Measurements from ENCODE around the gene ENTPD1.
A peak's percentile ranks its signal among the peaks of the same experiment; 100 is the strongest.
"Not testable (repeated sequence)": the region's sequence is repeated elsewhere in the genome, so short reads cannot be mapped to it uniquely, and the experiment has no call there.

Gene ENTPD1

DNA sequence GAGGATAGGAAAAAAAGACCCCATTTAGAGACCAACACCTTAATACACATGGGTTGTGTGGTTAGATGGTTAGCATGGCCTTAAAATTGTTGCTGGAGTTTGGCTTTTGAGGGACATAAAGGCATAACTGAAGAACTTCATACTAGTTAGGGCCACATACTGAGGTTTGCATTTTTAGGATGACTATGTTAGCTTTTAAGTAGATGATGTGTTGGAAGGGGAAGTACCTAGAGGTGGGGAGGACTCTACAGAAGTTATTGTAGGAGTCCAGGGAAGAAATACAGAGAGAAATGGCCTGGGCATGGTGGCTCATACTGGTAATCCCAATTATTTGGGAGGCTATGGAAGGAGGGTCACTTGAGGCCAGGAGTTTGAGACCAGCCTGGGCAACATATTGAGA lies 40.5 kb downstream of the ENTPD1 start:
- no peak for DNase-seq (ENCODE audit: low spot score)

DNA sequence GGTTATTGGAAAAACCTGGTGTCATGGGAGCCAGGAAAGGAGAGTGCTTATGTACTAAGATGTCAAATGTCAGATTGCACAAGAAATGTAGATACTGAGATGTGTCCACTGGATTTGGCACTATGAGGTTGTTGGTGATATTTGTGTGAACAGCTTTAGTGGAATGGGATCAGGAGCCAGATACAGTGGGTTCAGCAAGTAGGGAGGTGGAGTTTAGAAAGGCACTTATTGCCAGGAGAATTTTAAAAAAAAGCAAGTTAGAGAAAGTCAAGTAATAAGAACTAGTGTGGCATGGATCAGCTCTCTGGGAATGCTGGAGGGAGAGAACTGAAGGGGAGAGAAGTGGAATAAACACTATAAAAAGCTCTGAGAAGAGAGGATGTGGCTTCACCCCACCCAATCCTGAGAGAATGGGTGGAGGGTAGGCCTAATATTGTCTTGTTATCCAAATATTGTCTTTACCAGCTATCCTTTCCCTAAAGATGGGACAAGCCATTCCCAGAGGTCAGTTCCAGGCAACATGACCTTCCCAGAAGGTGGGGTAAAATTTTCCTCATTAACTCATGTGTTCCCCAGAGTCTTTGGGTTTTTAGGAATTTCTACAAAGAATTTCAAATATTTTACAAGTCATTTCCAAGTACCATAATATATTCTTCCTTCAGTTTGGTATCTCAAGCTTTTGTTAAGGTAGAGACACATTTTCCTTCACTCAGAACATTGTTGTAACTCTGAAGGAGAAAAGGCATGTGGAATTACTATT lies 42.3 kb downstream of the ENTPD1 start:
- no peak for DNase-seq (ENCODE audit: low spot score)

GRCh38 chr10:95800286-95800685 lies 44.3 kb downstream of the ENTPD1 start:
- not testable (repeated sequence) for DNase-seq (ENCODE audit: low spot score)

DNA sequence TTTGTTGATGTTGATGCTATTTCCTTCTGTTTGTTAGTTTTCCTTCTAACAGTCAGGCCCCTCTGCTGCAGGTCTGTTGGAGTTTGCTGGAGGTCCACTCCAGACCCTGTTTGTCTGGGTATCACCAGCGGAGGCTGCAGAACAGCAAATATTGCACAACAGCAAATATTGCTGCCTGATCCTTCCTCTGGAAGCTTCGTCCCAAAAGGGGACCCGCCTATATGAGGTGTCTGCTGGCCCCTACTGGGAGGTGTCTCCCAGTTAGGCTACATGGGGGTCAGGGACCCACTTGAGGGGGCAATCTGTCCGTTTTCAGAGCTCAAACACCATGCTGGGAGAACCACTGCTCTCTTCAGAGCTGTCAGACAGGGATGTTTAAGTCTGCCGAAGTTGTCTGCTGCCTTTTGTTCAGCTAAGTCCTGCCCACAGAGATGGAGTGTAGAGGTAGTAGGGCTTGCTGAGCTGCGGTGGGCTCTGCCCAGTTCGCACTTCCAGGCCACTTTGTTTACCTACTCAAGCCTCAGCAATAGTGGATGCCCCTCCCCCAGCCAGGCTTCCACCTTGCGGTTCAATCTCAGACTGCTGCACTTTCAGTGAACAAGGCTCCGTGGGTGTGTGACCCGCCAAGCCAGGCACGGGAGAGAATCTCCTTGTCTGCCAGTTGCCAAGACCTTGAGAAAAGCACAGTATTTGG lies 50.9 kb downstream of the ENTPD1 start:
- not testable (repeated sequence) for DNase-seq (ENCODE audit: low spot score)

DNA sequence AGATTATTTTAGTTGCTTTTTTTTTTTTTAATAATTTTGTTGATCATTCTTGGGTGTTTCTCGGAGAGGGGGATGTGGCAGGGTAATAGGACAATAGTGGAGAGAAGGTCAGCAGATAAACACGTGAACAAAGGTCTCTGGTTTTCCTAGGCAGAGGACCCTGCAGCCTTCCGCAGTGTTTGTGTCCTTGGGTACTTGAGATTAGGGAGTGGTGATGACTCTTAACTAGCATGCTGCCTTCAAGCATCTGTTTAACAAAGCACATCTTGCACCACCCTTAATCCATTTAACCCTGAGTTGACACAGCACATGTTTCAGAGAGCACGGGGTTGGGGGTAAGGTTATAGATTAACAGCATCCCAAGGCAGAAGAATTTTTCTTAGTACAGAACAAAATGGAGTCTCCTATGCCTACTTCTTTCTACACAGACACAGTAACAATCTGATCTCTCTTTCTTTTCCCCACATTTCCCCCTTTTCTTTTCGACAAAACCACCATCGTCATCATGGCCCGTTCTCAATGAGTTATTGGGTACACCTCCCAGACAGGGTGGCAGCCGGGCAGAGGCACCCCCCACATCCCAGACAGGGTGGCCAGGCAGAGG lies 52.8 kb downstream of the ENTPD1 start:
- not testable (repeated sequence) for DNase-seq (ENCODE audit: low spot score)

GRCh38 chr10:95809370-95810197 lies 53.6 kb downstream of the ENTPD1 start:
- no peak for DNase-seq (ENCODE audit: low spot score)

GRCh38 chr10:95810198-95810976 lies 54.4 kb downstream of the ENTPD1 start:
- DNase-seq (ENCODE audit: low spot score) = no peak

- no peak for DNase-seq (ENCODE audit: low spot score)
These were observed 57.2 kb downstream of the ENTPD1 start for GRCh38 chr10:95813054-95813685.

GRCh38 chr10:95814011-95814727 lies 58.2 kb downstream of the ENTPD1 start:
- no peak for DNase-seq (ENCODE audit: low spot score)

DNA sequence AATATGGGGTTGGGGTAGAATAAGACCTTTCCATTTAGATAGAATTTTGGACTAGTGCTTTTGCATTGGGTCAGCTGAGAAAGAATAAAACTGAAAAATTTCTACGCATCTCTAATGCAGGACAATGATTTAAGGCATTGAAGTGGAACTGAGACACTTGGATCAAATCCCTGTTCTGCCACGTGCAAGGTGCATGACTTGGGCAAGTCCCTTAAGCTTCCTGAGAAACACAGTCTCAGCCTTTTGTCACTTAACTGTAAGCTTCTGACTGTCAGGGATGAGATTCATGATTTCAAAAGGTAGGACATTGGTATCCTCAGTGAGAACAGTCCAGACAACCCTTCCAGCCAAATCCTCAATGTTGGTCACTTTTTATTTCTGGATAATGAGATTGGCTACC lies 59.2 kb downstream of the ENTPD1 start:
- DNase-seq (ENCODE audit: low spot score) = no peak

DNA sequence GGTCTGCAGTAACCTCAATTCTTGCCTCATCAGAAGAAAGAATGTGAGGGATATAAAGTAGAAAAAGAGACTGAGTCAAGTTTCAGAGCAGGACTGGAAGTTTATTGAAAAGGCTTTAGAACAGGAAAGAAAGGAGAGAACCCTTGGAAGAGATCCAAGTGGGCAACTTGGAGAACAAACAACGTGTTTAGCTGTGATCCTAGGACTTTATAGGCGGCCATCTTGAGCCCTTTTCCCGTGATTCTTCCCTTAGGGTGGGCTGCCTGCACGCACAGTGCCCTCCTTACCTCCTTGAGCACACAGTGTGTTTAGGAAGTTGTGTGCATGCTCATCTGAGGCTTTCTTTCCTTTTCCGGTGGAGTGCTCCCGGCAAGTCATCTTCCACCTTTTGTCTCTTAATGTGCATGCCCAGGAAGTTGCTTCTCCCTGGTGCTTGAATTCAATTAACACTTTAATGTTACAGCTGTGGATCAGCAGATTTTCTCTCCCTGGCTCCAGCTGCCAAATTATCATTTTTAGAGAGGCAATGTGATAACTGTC lies 59.8 kb downstream of the ENTPD1 start:
- DNase-seq (ENCODE audit: low spot score) = peak; percentile 16

DNA sequence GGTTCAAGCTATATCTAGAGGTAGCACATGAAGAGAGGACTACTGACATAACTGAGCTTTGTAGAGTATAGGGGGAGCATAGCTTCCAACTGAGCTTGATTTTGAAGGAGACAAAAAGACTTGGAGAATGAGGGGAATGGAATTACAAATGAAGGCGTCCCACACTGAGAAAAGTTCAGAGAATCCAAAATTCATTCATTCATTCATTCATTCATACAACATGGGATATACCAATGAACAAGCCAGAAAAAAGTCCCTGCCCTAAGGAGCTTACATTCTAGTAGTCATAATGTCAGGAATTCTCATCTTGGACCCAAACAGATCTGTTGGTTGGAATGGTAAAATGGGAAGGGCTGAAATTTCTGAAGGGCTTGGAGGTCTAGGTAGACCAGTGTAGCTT lies 62.0 kb downstream of the ENTPD1 start:
- DNase-seq (ENCODE audit: low spot score) = no peak

- no peak for DNase-seq (ENCODE audit: low spot score)
These were observed 62.7 kb downstream of the ENTPD1 start for GRCh38 chr10:95818668-95819067.

- no peak for DNase-seq (ENCODE audit: low spot score)
These were observed 63.8 kb downstream of the ENTPD1 start for GRCh38 chr10:95819620-95820329.

- DNase-seq (ENCODE audit: low spot score) = no peak
These were observed 64.4 kb downstream of the ENTPD1 start for GRCh38 chr10:95820363-95820762.

DNA sequence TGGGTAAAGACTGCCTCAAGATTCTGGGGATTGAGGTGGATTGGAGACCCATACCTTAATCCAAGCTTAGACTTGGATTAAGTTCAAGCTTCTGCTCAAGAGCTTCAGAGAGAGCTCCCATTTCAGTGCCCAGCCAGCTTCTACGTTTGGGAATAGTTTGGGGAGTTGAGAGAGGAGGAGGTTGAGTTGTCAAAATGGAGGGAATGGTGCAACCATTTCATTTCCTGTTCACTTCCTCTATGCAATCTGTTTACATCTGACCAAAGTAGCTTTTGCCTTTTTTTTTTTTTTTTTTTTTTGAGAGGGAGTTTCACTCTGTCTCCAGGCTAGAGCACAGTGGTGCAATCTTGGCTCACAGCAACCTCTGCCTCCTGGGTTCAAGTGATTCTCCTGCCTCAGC lies 65.8 kb downstream of the ENTPD1 start:
- DNase-seq (ENCODE audit: low spot score) = no peak

- DNase-seq (ENCODE audit: low spot score) = no peak
These were observed 74.1 kb downstream of the ENTPD1 start for GRCh38 chr10:95830044-95830443.

DNA sequence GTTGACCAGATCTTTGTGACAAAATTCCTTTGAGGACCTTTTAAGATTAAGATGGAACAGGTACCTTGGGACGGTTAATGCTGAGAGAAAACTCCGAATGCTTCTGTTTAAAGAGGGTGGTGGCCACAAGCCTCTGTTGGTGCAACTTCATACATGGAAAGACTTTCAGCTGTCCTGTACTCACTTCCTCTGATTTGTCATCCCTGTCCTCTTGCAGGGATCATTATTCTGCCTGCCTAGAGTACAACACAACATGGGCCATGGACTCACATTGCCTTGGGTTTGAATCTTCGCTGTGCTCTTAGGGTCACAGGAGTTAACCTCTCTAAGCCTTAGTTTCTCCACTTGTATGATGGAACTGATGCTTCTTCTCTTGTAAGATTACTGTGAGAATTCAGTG lies 75.1 kb downstream of the ENTPD1 start:
- no peak for DNase-seq (ENCODE audit: low spot score)

- no peak for DNase-seq (ENCODE audit: low spot score)
These were observed 75.6 kb downstream of the ENTPD1 start for GRCh38 chr10:95831515-95831914.

Data from putamen (tissue), 1 donor.